BLaER1 treated with 17β-estradiol and CSF1 and Interleukin-3, amounts not matched to agents 10 nM and 100 nM (cell line): ENCODE results near the gene FCN1.
A peak's percentile ranks its signal among the peaks of the same experiment; 100 is the strongest.

Source experiments
- H3K27ac ChIP-seq, 11 experiments: shearing (Covaris generic); formaldehyde crosslinking; 2 replicates each; pipeline ENCODE4 v1.8.1; 2022
- H3K27me3 ChIP-seq, 11 experiments: shearing (Covaris generic); formaldehyde crosslinking; 2 replicates each; pipeline ENCODE4 v1.8.1; 2022
- H3K36me3 ChIP-seq, 11 experiments: shearing (Covaris generic); formaldehyde crosslinking; 2 replicates each; pipeline ENCODE4 v1.8.1; 2022
- H3K4me1 ChIP-seq, 10 experiments: shearing (Covaris generic); formaldehyde crosslinking; 2 replicates each; pipeline ENCODE4 v1.8.1; 2022
- H3K4me2 ChIP-seq, 11 experiments: shearing (Covaris generic); formaldehyde crosslinking; 2 replicates each; pipeline ENCODE4 v1.8.1; 2022
- H3K4me3 ChIP-seq, 10 experiments: shearing (Covaris generic); formaldehyde crosslinking; 2 replicates each; pipeline ENCODE4 v1.8.1; 2022
- H3K9ac ChIP-seq, 11 experiments: shearing (Covaris generic); formaldehyde crosslinking; 2 replicates each; pipeline ENCODE4 v1.8.1; 2022
- H3K9me3 ChIP-seq, 11 experiments: shearing (Covaris generic); formaldehyde crosslinking; replicated peaks in 1 of 11; 2 replicates each; pipeline ENCODE4 v1.8.1; 2022
- H4K20me1 ChIP-seq, 11 experiments: shearing (Covaris generic); formaldehyde crosslinking; 2 replicates each; pipeline ENCODE4 v1.8.1; 2022
- Cebpa-rat ChIP-seq, 11 experiments: shearing (Covaris generic); IDR thresholded peaks; 2 replicates each; pipeline ENCODE4 v1.8.1; 2022

The FCN1 gene

GRCh38 chr9:134912126-134912840, 5.4 kb downstream of the FCN1 start:
- H3K9ac ChIP-seq = no peak overlapping the region
- no peak overlapping the region for H3K4me3 ChIP-seq
- H3K36me3 ChIP-seq = peaks cover 0 to 64% (median 3%) of the 10 kb centered on the region in 11 experiments; a peak in 9 of 22 replicates
- peaks cover 21 to 67% (median 33%) of the 10 kb centered on the region in 10 experiments for H3K4me1 ChIP-seq
- H3K27me3 ChIP-seq = peaks cover 0 to 84% (median 0%) of the 10 kb centered on the region in 11 experiments; a peak in 4 of 22 replicates
- H3K9me3 ChIP-seq = no peaks in the 10 kb centered on the region
- peak overlapping the region in 4 of 11 experiments; percentile 16 to 99 (median 92); a peak in 5 of 22 replicates for H3K4me2 ChIP-seq
- no peak for TF ChIP-seq Cebpa-rat (IDR thresholded peaks at IDR 0.05)
- peaks cover 0 to 48% (median 0%) of the 10 kb centered on the region in 11 experiments; a peak in 5 of 22 replicates for H4K20me1 ChIP-seq
- H3K27ac ChIP-seq = peak overlapping the region in 2 of 11 experiments; percentile 7 to 34; a peak in 3 of 22 replicates

- Histone ChIP-seq H3K4me2 (peak overlapping the region in 5 of 11 experiments; percentile 3 to 32 (median 13); a peak in 5 of 22 replicates), H3K27me3 (peaks cover 0 to 67% (median 0%) of the 10 kb centered on the region in 11 experiments; a peak in 4 of 22 replicates), H3K27ac (no peak overlapping the region), H3K9me3 (no peaks in the 10 kb centered on the region), H3K9ac (no peak overlapping the region), H3K36me3 (peaks cover 0 to 54% (median 3%) of the 10 kb centered on the region in 11 experiments; a peak in 9 of 22 replicates), H3K4me1 (peaks cover 1 to 42% (median 15%) of the 10 kb centered on the region in 10 experiments; a peak in 14 of 20 replicates), H3K4me3 (no peak overlapping the region), H4K20me1 (peaks cover 0 to 43% (median 0%) of the 10 kb centered on the region in 11 experiments; a peak in 5 of 22 replicates)
- TF ChIP-seq Cebpa-rat (IDR thresholded peaks at IDR 0.05) = no peak
Measured at GRCh38 chr9:134909511-134910481, 7.9 kb downstream of the FCN1 start.

- Histone ChIP-seq H3K27me3 (peaks cover 0 to 57% (median 0%) of the 10 kb centered on the region in 11 experiments; a peak in 4 of 22 replicates), H3K4me3 (no peak overlapping the region), H3K36me3 (peaks cover 0 to 43% (median under 1%) of the 10 kb centered on the region in 11 experiments; a peak in 8 of 22 replicates), H3K9ac (no peak overlapping the region), H3K4me1 (peaks cover 0 to 31% (median 14%) of the 10 kb centered on the region in 10 experiments; a peak in 12 of 20 replicates), H3K9me3 (no peaks in the 10 kb centered on the region), H4K20me1 (peaks cover 0 to 32% (median 0%) of the 10 kb centered on the region in 11 experiments; a peak in 5 of 22 replicates), H3K27ac (no peak overlapping the region), H3K4me2 (no peak overlapping the region)
- no peak for TF ChIP-seq Cebpa-rat (IDR thresholded peaks at IDR 0.05)
Measured at GRCh38 chr9:134908524-134909309, 9.0 kb downstream of the FCN1 start.

GRCh38 chr9:134902936-134903335, 14.8 kb downstream of the FCN1 start:
- Histone ChIP-seq H3K4me3 (no peak overlapping the region), H3K4me1 (peaks cover 0 to 12% (median 9%) of the 10 kb centered on the region in 10 experiments; a peak in 9 of 20 replicates), H3K4me2 (peak overlapping the region in 3 of 11 experiments; percentile 5 to 31 (median 7); a peak in 7 of 22 replicates), H3K27ac (peak overlapping the region in 1 of 11 experiments; percentile 17; a peak in 1 of 22 replicates), H3K27me3 (peaks cover 0 to 17% (median 0%) of the 10 kb centered on the region in 11 experiments; a peak in 3 of 22 replicates), H3K36me3 (no peaks in the 10 kb centered on the region), H3K9me3 (peaks cover 17 to 27% (median 22%) of the 10 kb centered on the region in 11 experiments), H3K9ac (no peak overlapping the region), H4K20me1 (no peaks in the 10 kb centered on the region)
- no peak for TF ChIP-seq Cebpa-rat (IDR thresholded peaks at IDR 0.05)

GRCh38 chr9:134899818-134900217, 17.9 kb downstream of the FCN1 start:
- Histone ChIP-seq H3K27ac (no peak overlapping the region), H3K9me3 (peaks cover 19 to 31% (median 25%) of the 10 kb centered on the region in 11 experiments), H3K9ac (no peak overlapping the region), H3K4me2 (no peak overlapping the region), H4K20me1 (no peaks in the 10 kb centered on the region), H3K4me1 (peaks cover 11 to 40% (median 20%) of the 10 kb centered on the region in 10 experiments; a peak in 19 of 20 replicates), H3K27me3 (peaks cover 0 to 18% (median 0%) of the 10 kb centered on the region in 11 experiments; a peak in 2 of 22 replicates), H3K4me3 (no peak overlapping the region), H3K36me3 (no peaks in the 10 kb centered on the region)
- no peak for TF ChIP-seq Cebpa-rat (IDR thresholded peaks at IDR 0.05)

- H3K9me3 ChIP-seq = peaks cover 26 to 38% (median 32%) of the 10 kb centered on the region in 11 experiments
- H3K9ac ChIP-seq = no peak overlapping the region
- no peak overlapping the region for H3K27ac ChIP-seq
- peaks cover 0 to 25% (median 0%) of the 10 kb centered on the region in 11 experiments; a peak in 3 of 22 replicates for H3K27me3 ChIP-seq
- H4K20me1 ChIP-seq = no peaks in the 10 kb centered on the region
- H3K4me3 ChIP-seq = no peak overlapping the region
- no peak for TF ChIP-seq Cebpa-rat (IDR thresholded peaks at IDR 0.05)
- H3K4me1 ChIP-seq = peaks cover 11 to 40% (median 20%) of the 10 kb centered on the region in 10 experiments; a peak in 19 of 20 replicates
- no peak overlapping the region for H3K4me2 ChIP-seq
- H3K36me3 ChIP-seq = no peaks in the 10 kb centered on the region
Measured at GRCh38 chr9:134899168-134899567, 18.5 kb downstream of the FCN1 start.

GRCh38 chr9:134898319-134898718, 19.4 kb downstream of the FCN1 start:
- no peaks in the 10 kb centered on the region for H4K20me1 ChIP-seq

More at GRCh38 chr9:134898319-134898718, 19.4 kb downstream of the FCN1 start:
- peaks cover 0 to 25% (median 0%) of the 10 kb centered on the region in 11 experiments; a peak in 3 of 22 replicates for H3K27me3 ChIP-seq
- peaks cover 30 to 43% (median 37%) of the 10 kb centered on the region in 11 experiments for H3K9me3 ChIP-seq
- H3K4me3 ChIP-seq = no peak overlapping the region
- H3K4me2 ChIP-seq = no peak overlapping the region
- H3K36me3 ChIP-seq = no peaks in the 10 kb centered on the region
- no peak overlapping the region for H3K27ac ChIP-seq
- no peak for TF ChIP-seq Cebpa-rat (IDR thresholded peaks at IDR 0.05)
- H3K9ac ChIP-seq = no peak overlapping the region
- H3K4me1 ChIP-seq = peaks cover 11 to 34% (median 19%) of the 10 kb centered on the region in 10 experiments; a peak in 19 of 20 replicates
